Measurements from ENCODE around the gene TRPV2.

The TRPV2 gene

DNA sequence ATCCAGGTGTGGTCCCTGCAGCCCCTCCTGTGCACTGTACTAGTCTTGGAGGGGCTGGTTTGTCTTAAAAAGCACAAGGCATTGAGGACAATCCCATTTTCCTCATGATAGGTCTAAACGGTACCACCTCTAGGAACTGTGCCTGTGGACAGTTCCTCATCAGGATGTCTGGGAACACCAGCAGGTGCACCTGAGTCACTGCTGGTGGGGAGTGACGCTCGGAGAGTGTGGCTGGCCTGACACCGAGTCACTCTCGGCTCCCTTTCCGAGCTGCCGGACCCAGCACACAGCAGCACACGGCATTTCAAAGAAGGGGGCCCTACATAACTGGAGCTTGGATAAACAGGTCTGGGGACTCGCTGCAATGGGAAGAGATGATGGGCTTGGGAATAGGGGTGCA, 51.0 kb downstream of the TRPV2 start:
- no peak for TF ChIP-seq CTCF (IDR thresholded peaks at IDR 0.05; ENCODE audit: low read depth, low read length)
- DNase-seq = no peak
- H3K36me3 ChIP-seq = peaks cover 11% of the 10 kb centered on the region; the same call in 1 of the 2 replicates
- no peak overlapping the region for H3K4me3 ChIP-seq (ENCODE audit: low read depth, low read length)
- no peaks in the 10 kb centered on the region for H3K9me3 ChIP-seq (ENCODE audit: severe bottlenecking)
- no peaks in the 10 kb centered on the region for H3K27me3 ChIP-seq (ENCODE audit: insufficient read depth, low read depth, severe bottlenecking)
- no peak overlapping the region for H3K27ac ChIP-seq

DNA sequence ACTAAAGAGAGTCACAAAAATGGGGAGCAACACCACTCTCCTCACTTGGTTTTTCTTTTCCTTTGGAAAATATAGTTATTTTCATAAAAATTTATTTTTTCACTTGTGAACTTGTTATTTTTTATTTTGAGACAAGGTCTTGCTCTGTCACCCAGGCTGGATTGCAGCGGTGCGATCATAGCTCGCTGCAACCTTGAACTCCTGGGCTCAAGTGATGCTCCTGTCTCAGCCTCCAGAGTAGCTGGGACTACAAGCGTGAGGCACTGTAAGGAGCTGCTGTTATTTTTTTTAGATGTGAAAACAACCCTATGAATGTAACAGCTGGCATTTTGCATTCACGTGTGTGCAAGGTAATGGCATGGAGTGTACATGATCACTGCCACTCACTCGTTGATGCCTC, 51.7 kb downstream of the TRPV2 start:
- TF ChIP-seq CTCF (IDR thresholded peaks at IDR 0.05; ENCODE audit: low read depth, low read length) = no peak
- H3K27me3 ChIP-seq (ENCODE audit: insufficient read depth, low read depth, severe bottlenecking) = no peaks in the 10 kb centered on the region
- no peak overlapping the region for H3K27ac ChIP-seq
- DNase-seq = no peak
- H3K9me3 ChIP-seq (ENCODE audit: severe bottlenecking) = no peaks in the 10 kb centered on the region
- peaks cover 11% of the 10 kb centered on the region; the same call in 1 of the 2 replicates for H3K36me3 ChIP-seq
- H3K4me3 ChIP-seq (ENCODE audit: low read depth, low read length) = no peak overlapping the region

- H3K4me3 ChIP-seq (ENCODE audit: low read depth, low read length) = no peak overlapping the region
- no peaks in the 10 kb centered on the region for H3K9me3 ChIP-seq (ENCODE audit: severe bottlenecking)
- TF ChIP-seq CTCF (IDR thresholded peaks at IDR 0.05; ENCODE audit: low read depth, low read length) = no peak
- no peaks in the 10 kb centered on the region for H3K27me3 ChIP-seq (ENCODE audit: insufficient read depth, low read depth, severe bottlenecking)
- H3K36me3 ChIP-seq = peaks cover 6% of the 10 kb centered on the region; the same call in 1 of the 2 replicates
- H3K27ac ChIP-seq = no peak overlapping the region
- DNase-seq = no peak
These were observed 52.5 kb downstream of the TRPV2 start for GRCh38 chr17:16467886-16468285.

DNA sequence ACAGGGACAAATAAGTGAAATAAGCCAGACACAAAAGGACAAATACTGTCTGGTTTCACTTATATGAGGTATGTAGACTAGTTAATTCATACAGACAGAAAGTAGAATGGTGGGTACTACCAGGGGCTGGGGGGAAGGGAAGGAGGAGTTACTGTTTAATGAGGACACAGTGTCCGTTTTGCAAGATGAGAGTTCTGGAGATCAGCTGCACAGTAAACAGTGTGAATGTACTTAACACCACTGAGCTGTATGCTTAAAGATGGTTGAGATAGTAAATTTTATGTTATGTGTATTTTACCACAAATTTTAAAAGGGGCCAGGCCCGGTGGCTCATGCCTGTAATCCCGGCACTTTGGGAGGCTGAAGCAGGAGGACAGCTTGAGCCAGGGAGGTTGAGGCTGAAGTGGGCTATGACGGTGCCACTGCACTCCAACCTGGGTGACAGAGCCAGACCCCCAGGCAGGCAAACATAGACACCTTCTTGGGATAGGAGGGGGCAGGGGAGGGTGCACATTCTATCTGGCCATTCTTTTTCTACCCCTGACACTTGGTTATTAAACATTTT, 53.1 kb downstream of the TRPV2 start:
- H3K27ac ChIP-seq = no peak overlapping the region
- no peak for DNase-seq
- no peak overlapping the region for H3K4me3 ChIP-seq (ENCODE audit: low read depth, low read length)
- no peaks in the 10 kb centered on the region for H3K36me3 ChIP-seq
- TF ChIP-seq CTCF (IDR thresholded peaks at IDR 0.05; ENCODE audit: low read depth, low read length) = no peak
- no peaks in the 10 kb centered on the region for H3K9me3 ChIP-seq (ENCODE audit: severe bottlenecking)
- no peaks in the 10 kb centered on the region for H3K27me3 ChIP-seq (ENCODE audit: insufficient read depth, low read depth, severe bottlenecking)

DNA sequence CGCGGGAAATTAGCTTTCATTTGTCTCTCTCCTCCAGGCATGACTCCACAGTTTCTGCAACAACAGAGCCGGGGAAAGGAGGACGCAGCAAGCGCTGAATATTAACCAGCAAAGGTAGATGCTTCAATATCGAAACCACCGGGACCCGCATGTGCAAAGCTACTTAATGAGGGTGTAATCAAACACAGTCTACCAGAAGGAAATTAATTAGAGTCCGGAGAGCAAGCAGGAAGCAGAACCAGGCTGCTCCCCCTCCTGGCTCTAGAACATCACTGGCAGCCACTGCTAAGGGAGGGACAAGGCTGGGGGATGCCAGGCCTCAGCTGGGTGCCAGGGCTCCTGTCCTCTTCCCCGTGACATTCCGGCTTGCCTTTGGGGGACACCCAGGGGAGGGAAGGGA, 54.9 kb downstream of the TRPV2 start:
- no peak for TF ChIP-seq CTCF (IDR thresholded peaks at IDR 0.05; ENCODE audit: low read depth, low read length)
- H3K36me3 ChIP-seq = no peaks in the 10 kb centered on the region
- DNase-seq = no peak
- no peak overlapping the region for H3K27ac ChIP-seq
- no peak overlapping the region for H3K4me3 ChIP-seq (ENCODE audit: low read depth, low read length)
- no peaks in the 10 kb centered on the region for H3K27me3 ChIP-seq (ENCODE audit: insufficient read depth, low read depth, severe bottlenecking)
- H3K9me3 ChIP-seq (ENCODE audit: severe bottlenecking) = no peaks in the 10 kb centered on the region

DNA sequence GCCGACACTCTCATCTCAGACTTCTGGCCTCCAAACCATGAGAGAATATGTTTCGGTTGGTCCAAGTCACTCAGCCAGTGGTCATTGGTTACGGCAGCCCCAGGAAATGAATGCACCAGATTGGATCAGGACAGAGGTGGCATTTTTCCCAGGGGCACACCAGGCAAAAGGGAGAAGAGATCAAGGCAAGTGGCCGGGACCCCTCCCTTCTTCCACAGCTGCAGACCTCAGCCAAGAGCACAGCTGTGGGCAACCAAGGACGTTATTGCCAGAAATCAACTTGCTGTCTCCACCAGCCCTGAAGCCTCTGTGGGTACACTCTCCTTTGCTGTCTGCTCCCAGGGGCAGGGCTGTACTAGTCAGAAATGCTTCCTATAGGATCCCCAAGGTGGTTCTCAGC, 55.9 kb downstream of the TRPV2 start:
- no peak for TF ChIP-seq CTCF (IDR thresholded peaks at IDR 0.05; ENCODE audit: low read depth, low read length)
- Histone ChIP-seq H3K36me3 (no peaks in the 10 kb centered on the region), H3K27ac (no peak overlapping the region), H3K4me3 (ENCODE audit: low read depth, low read length) (no peak overlapping the region), H3K9me3 (ENCODE audit: severe bottlenecking) (no peaks in the 10 kb centered on the region), H3K27me3 (ENCODE audit: insufficient read depth, low read depth, severe bottlenecking) (no peaks in the 10 kb centered on the region)
- no peak for DNase-seq
